Mesenchymal stem cell (in vitro differentiated cells and primary cell): ENCODE data around the gene DAPP1.
A peak's percentile ranks its signal among the peaks of the same experiment; 100 is the strongest.

ENCODE experiments used
- DNase-seq: peaks from one replicate; pipeline ENCODE4 v3.0.0-alpha.2; 2013
- H2AFZ ChIP-seq: one replicate; pipeline ENCODE4 v1.6.1; 2013; ENCODE audit warnings: low read depth, mild to moderate bottlenecking, control low read depth, inconsistent platforms, low read length, moderate library complexity
- H2AK5ac ChIP-seq: 2 replicates; pipeline ENCODE4 v1.6.1; 2013; ENCODE audit warnings: low read length, moderate library complexity, mild to moderate bottlenecking, inconsistent platforms; ENCODE audit not compliant: severe bottlenecking
- H2BK120ac ChIP-seq: one replicate; pipeline ENCODE4 v1.6.1; 2013; ENCODE audit warnings: low read depth, mild to moderate bottlenecking, inconsistent platforms, low read length, moderate library complexity
- H2BK12ac ChIP-seq, 2 experiments: one replicate each; pipeline ENCODE4 v1.6.1; 2013; ENCODE audit warnings: inconsistent platforms in 2 of 2, low read length in 2 of 2, mild to moderate bottlenecking in 2 of 2, moderate library complexity in 2 of 2, control low read depth in 1 of 2
- H2BK15ac ChIP-seq: one replicate; pipeline ENCODE4 v1.6.1; 2013; ENCODE audit warnings: mild to moderate bottlenecking, low read depth, inconsistent platforms; ENCODE audit not compliant: poor library complexity, severe bottlenecking
- H2BK5ac ChIP-seq: 2 replicates; pipeline ENCODE4 v1.6.1; 2013; ENCODE audit warnings: low read depth, mild to moderate bottlenecking, low read length, control low read depth, inconsistent platforms; ENCODE audit not compliant: poor library complexity, severe bottlenecking
- H3K14ac ChIP-seq, 2 experiments: one replicate each; pipeline ENCODE4 v1.6.1; 2013; ENCODE audit warnings: inconsistent platforms in 2 of 2, low read length in 2 of 2, control low read depth in 1 of 2, mild to moderate bottlenecking in 1 of 2, moderate library complexity in 1 of 2
- H3K18ac ChIP-seq, 2 experiments: one replicate each; pipeline ENCODE4 v1.6.1; 2013; ENCODE audit warnings: inconsistent platforms in 2 of 2, low read length in 2 of 2, control low read depth in 1 of 2, low read depth in 1 of 2, mild to moderate bottlenecking in 1 of 2
- H3K23ac ChIP-seq, 2 experiments: one replicate each; pipeline ENCODE4 v1.6.1; 2013; ENCODE audit warnings: inconsistent platforms in 2 of 2, low read length in 2 of 2, mild to moderate bottlenecking in 2 of 2, moderate library complexity in 2 of 2, control low read depth in 1 of 2
- H3K27ac ChIP-seq: 2 replicates; pipeline ENCODE4 v1.5.1; 2013; ENCODE audit warnings: mild to moderate bottlenecking, moderate library complexity, low read length, control low read depth, inconsistent platforms; ENCODE audit not compliant: poor library complexity, severe bottlenecking
- H3K27me3 ChIP-seq, 2 experiments: 2 replicates each; pipeline versions ENCODE4 v1.6.1 to v1.7.0; 2013; ENCODE audit warnings: low read length in 2 of 2, mild to moderate bottlenecking in 2 of 2, moderate library complexity in 2 of 2, control low read depth in 1 of 2, inconsistent platforms in 1 of 2; ENCODE audit not compliant: control insufficient read depth in 1 of 2, insufficient read depth in 1 of 2
- H3K36me3 ChIP-seq, 2 experiments: 2 replicates each; pipeline versions ENCODE4 v1.6.1 to v1.7.0; 2013; ENCODE audit warnings: low read length in 2 of 2, control low read depth in 1 of 2, inconsistent platforms in 1 of 2, low read depth in 1 of 2, mild to moderate bottlenecking in 1 of 2; ENCODE audit not compliant: insufficient read depth in 2 of 2, control insufficient read depth in 1 of 2
- H3K4ac ChIP-seq, 2 experiments: one replicate each; pipeline ENCODE4 v1.6.1; 2013; ENCODE audit warnings: inconsistent platforms in 2 of 2, low read length in 2 of 2, mild to moderate bottlenecking in 2 of 2, moderate library complexity in 2 of 2, control low read depth in 1 of 2, low read depth in 1 of 2
- H3K4me1 ChIP-seq: 2 replicates; pipeline ENCODE4 v1.6.1; 2013; ENCODE audit warnings: low read depth, low read length, control low read depth; ENCODE audit not compliant: control insufficient read depth, insufficient read depth
- H3K4me2 ChIP-seq: 2 replicates; pipeline ENCODE4 v1.6.1; 2013; ENCODE audit warnings: low read length, mild to moderate bottlenecking, inconsistent platforms; ENCODE audit not compliant: poor library complexity, severe bottlenecking
- H3K4me3 ChIP-seq, 2 experiments: 2 replicates each; pipeline versions ENCODE4 v1.5.1 to v1.7.0; 2013; ENCODE audit warnings: low read length in 2 of 2, mild to moderate bottlenecking in 2 of 2, control low read depth in 1 of 2, low read depth in 1 of 2; ENCODE audit not compliant: insufficient read depth in 1 of 2
- H3K79me1 ChIP-seq: replicated peaks from 2 replicates; pipeline ENCODE4 v1.6.1; 2013; ENCODE audit warnings: mild to moderate bottlenecking, control low read depth, low read length, inconsistent platforms; ENCODE audit not compliant: poor library complexity, severe bottlenecking
- H3K9ac ChIP-seq: 2 replicates; pipeline ENCODE4 v1.7.0; 2013; ENCODE audit warnings: mild to moderate bottlenecking, low read length, moderate library complexity
- H3K9me3 ChIP-seq: 2 replicates; pipeline ENCODE4 v1.7.0; 2013; ENCODE audit warnings: mild to moderate bottlenecking, low read length; ENCODE audit not compliant: control insufficient read depth
- H4K8ac ChIP-seq: one replicate; pipeline ENCODE4 v1.6.1; 2013; ENCODE audit warnings: inconsistent platforms, mild to moderate bottlenecking, low read length, moderate library complexity
- H4K91ac ChIP-seq: one replicate; pipeline ENCODE4 v1.6.1; 2013; ENCODE audit warnings: mild to moderate bottlenecking, low read length, inconsistent platforms
- WGBS: methylation state at CpG from one replicate; pipeline ENCODE4 v1.1.7; 2013; ENCODE audit warnings: mixed read lengths; 5-methylcytosine and 5-hydroxymethylcytosine counted together

The DAPP1 gene

DNA sequence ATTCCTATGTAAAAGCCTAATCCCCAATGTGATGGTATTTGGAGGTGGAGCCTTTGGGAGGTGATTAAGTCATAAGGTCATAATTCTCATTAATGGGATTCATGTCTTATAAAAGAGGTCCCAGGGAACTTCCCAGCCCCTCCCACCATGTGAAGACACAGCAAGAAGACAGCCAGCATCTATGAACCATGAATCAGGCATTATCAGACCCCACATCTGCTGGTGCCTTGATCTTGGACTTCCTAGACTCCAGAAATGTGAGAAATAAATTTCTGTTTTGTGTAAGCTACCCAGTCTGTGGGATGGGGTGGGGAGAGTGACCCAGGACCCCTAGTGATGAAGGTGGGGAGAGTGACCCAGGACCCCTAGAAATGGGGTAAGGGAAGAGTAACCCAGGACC, 6.1 kb upstream of the DAPP1 start:
- no peak overlapping the region for H3K4me2 ChIP-seq
- H2BK12ac ChIP-seq = no peak overlapping the region
- no peak overlapping the region for H2BK5ac ChIP-seq
- H4K91ac ChIP-seq = no peak overlapping the region
- H3K18ac ChIP-seq = no peak overlapping the region
- no peak overlapping the region for H3K23ac ChIP-seq
- H3K27ac ChIP-seq = no peak overlapping the region
- H3K4ac ChIP-seq = no peak overlapping the region
- no peak overlapping the region for H4K8ac ChIP-seq
- no peaks in the 10 kb centered on the region for H3K79me1 ChIP-seq
- H2BK120ac ChIP-seq = no peak overlapping the region
- no peak overlapping the region for H2AK5ac ChIP-seq
- H2AFZ ChIP-seq = no peak overlapping the region
- DNase-seq = no peak
- no peak overlapping the region for H3K14ac ChIP-seq
- H3K36me3 ChIP-seq = no peaks in the 10 kb centered on the region
- H3K4me1 ChIP-seq = no peaks in the 10 kb centered on the region
- H3K9me3 ChIP-seq = no peaks in the 10 kb centered on the region
- H3K27me3 ChIP-seq = peaks cover under 1 to 15% of the 10 kb centered on the region in 2 experiments
- no peak overlapping the region for H3K9ac ChIP-seq
- no peak overlapping the region for H2BK15ac ChIP-seq
- H3K4me3 ChIP-seq = no peak overlapping the region

DNA sequence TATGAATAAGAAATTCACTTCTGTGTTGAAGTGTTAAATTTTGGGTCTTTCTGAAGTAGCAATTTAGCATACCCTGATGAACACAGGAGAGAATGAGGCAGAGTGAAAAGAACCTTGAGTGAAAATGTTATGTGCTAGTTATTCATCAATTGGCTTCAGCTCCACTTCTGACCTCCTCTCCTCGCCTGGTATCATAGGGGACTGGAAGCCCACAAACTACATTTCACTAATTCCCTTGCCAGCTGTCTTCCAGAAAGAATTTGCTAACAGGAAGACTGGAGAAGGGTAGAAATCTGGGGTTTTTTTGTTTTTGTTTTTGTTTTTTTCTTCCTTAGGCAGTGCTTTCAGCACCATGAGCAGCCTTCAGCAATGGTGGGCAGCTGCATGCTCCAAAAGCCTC, 5.5 kb upstream of the DAPP1 start:
- Histone ChIP-seq H3K9me3 (no peaks in the 10 kb centered on the region), H3K4me2 (no peak overlapping the region), H3K14ac (no peak overlapping the region), H4K8ac (no peak overlapping the region), H3K27me3 (peaks cover 0 to 13% of the 10 kb centered on the region in 2 experiments), H2BK120ac (no peak overlapping the region), H3K79me1 (no peaks in the 10 kb centered on the region), H3K36me3 (no peaks in the 10 kb centered on the region), H2BK12ac (no peak overlapping the region), H3K4ac (no peak overlapping the region), H3K18ac (no peak overlapping the region), H3K4me1 (no peaks in the 10 kb centered on the region), H2BK5ac (no peak overlapping the region), H3K23ac (no peak overlapping the region), H3K27ac (no peak overlapping the region), H3K4me3 (no peak overlapping the region), H2BK15ac (no peak overlapping the region), H3K9ac (no peak overlapping the region), H2AK5ac (no peak overlapping the region), H4K91ac (no peak overlapping the region), H2AFZ (no peak overlapping the region)
- WGBS = no CpG with 5 or more reads among the region's 1 CpG
- DNase-seq = no peak

DNA sequence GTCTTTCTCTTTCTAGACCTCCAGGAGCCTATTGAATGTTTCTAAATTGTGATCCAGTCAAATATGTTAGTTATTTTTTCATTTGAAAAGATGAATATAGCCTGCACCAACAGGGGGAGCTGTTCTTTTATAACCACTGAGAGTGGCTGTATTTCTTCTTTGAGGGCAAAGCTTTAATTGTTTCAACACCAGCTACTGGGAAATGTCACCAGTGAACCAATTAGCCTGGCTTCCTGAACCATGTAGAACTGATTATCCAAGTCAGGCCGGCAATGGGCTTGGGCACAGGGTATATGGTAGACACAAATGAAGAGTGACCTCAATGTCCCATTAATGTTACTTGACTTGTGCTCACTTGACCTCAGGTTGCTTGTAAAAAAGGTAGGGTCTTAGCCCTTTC, 4.8 kb upstream of the DAPP1 start:
- Histone ChIP-seq H3K4me1 (no peaks in the 10 kb centered on the region), H3K79me1 (no peaks in the 10 kb centered on the region), H4K8ac (no peak overlapping the region), H3K4ac (no peak overlapping the region), H3K36me3 (no peaks in the 10 kb centered on the region), H3K4me3 (no peak overlapping the region), H2BK15ac (no peak overlapping the region), H3K9me3 (no peaks in the 10 kb centered on the region), H4K91ac (no peak overlapping the region), H3K27me3 (peaks cover 5 to 6% of the 10 kb centered on the region in 2 experiments), H2BK12ac (no peak overlapping the region), H3K27ac (no peak overlapping the region), H3K18ac (no peak overlapping the region), H2BK5ac (no peak overlapping the region), H2AFZ (no peak overlapping the region), H3K23ac (no peak overlapping the region), H2AK5ac (no peak overlapping the region), H3K14ac (no peak overlapping the region), H3K4me2 (no peak overlapping the region), H3K9ac (no peak overlapping the region), H2BK120ac (no peak overlapping the region)
- WGBS = 82% methylated on average over 1 of the region's 1 CpG
- peak; percentile 28 for DNase-seq

DNA sequence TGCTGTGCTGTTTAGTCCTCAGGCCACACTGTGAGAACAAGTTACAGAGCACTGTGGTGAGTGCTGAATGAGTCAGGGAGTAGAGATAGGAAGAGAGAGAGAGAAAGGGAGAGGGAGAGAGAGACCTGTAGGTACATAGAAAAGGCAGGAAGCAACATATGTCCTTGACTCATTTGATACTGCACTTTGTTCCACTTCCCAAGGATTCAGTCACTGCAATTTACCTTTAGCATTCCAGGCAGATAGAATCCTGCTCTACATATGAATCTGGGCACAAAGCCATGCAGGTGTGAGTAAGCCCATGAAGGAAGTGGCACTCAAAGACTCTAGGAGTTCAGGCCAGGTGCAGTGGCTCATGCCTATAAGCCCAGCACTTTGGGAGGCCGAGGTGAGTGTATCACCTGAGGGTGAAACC, 1.0 kb upstream of the DAPP1 start:
- no peak overlapping the region for H2BK12ac ChIP-seq
- H3K27me3 ChIP-seq = peaks cover 5 to 13% of the 10 kb centered on the region in 2 experiments
- no peak overlapping the region for H2BK5ac ChIP-seq
- H2BK15ac ChIP-seq = no peak overlapping the region
- no peak overlapping the region for H3K23ac ChIP-seq
- H3K18ac ChIP-seq = no peak overlapping the region
- H3K4ac ChIP-seq = no peak overlapping the region
- H2BK120ac ChIP-seq = no peak overlapping the region
- no peak overlapping the region for H4K8ac ChIP-seq
- no peak overlapping the region for H3K4me2 ChIP-seq
- H3K27ac ChIP-seq = no peak overlapping the region
- H3K4me3 ChIP-seq = no peak overlapping the region
- no peak overlapping the region for H3K14ac ChIP-seq
- DNase-seq = peak; percentile 7
- no peak overlapping the region for H2AFZ ChIP-seq
- H3K36me3 ChIP-seq = no peaks in the 10 kb centered on the region
- H3K9ac ChIP-seq = no peak overlapping the region
- no peaks in the 10 kb centered on the region for H3K9me3 ChIP-seq
- H4K91ac ChIP-seq = no peak overlapping the region
- H3K79me1 ChIP-seq = no peaks in the 10 kb centered on the region
- H3K4me1 ChIP-seq = no peaks in the 10 kb centered on the region
- WGBS = 86% methylated on average over 1 of the region's 1 CpG
- H2AK5ac ChIP-seq = no peak overlapping the region
